Esophagus muscularis mucosa (tissue), 4 donors: ENCODE data around the gene SLC41A1. TPM values are rescaled to one million over a fixed set of nuclear protein-coding genes. Genes with fewer than 3 reads are reported as not detected.

Experiments used
- DNase-seq: peaks from one replicate; pipeline ENCODE4 v3.0.0-alpha.2; 2017; ENCODE audit errors: extremely low spot score
- H3K27ac ChIP-seq, 4 donors: fragments of 200-600 bp; sonication (generic); replicated peaks in 1 of 4; 1 replicate in 3 of 4; 2 replicates in 1 of 4; pipeline ENCODE4 v1.5.1; 2016 to 2019; ENCODE audit warnings: mild to moderate bottlenecking in 1 of 4
- H3K27me3 ChIP-seq, 4 donors: fragments of 200-600 bp; sonication (generic); one replicate each; pipeline versions ENCODE4 v1.5.1 to v1.6.0; 2016 to 2019
- H3K36me3 ChIP-seq, 4 donors: fragments of 200-600 bp; sonication (generic); one replicate each; pipeline ENCODE4 v1.5.1; 2016 to 2019
- H3K4me1 ChIP-seq, 4 donors: fragments of 200-600 bp; sonication (generic); one replicate each; pipeline ENCODE4 v1.5.1; 2016 to 2019
- H3K4me3 ChIP-seq, 4 donors: fragments of 200-600 bp; sonication (generic); 1 replicate in 2 of 4; 2 replicates in 2 of 4; pipeline ENCODE4 v1.5.1; 2016 to 2019; ENCODE audit warnings: mild to moderate bottlenecking in 4 of 4, moderate library complexity in 1 of 4
- H3K9me3 ChIP-seq, 4 donors: fragments of 200-600 bp; sonication (generic); 1 replicate in 3 of 4; 2 replicates in 1 of 4; pipeline ENCODE4 v1.5.1; 2016 to 2019
- CTCF ChIP-seq, 3 experiments: fragments of 200-600 bp in 2 of 3; fragments of 450-650 bp in 1 of 3; sonication (generic) in 2 of 3; IDR thresholded peaks; one replicate each; pipeline ENCODE4 v1.5.1; 2017 to 2019; ENCODE audit warnings: antibody characterized with exemption in 3 of 3, mild to moderate bottlenecking in 2 of 3, moderate library complexity in 1 of 3
- EP300 ChIP-seq: sonication (generic); formaldehyde crosslinking; IDR thresholded peaks from one replicate; pipeline ENCODE4 v1.6.1; 2017; ENCODE audit warnings: antibody characterized with exemption
- POLR2A ChIP-seq: fragments of 450-650 bp; IDR thresholded peaks from one replicate; pipeline ENCODE4 v1.6.1; 2017; ENCODE audit warnings: antibody characterized with exemption, moderate library complexity, mild to moderate bottlenecking, low read depth
- POLR2AphosphoS5 ChIP-seq, 2 donors: sonication (generic); formaldehyde crosslinking; IDR thresholded peaks; one replicate each; pipeline ENCODE4 v1.6.1; 2017; ENCODE audit warnings: antibody characterized with exemption in 2 of 2
- whole genome bisulfite sequencing: methylation state at CpG from one replicate; pipeline ENCODE4 v1.1.5; 2018; 5-methylcytosine and 5-hydroxymethylcytosine counted together
- intact Hi-C: fragments of 100-400 bp; cut with DNase I; formaldehyde crosslinking; loops from one replicate; pipeline ENCODE4 v1.15.1; 2023
- total RNA-seq, 4 donors: library from RNA; depleted of rRNA; stranded (reverse); fragments of >200 nt; gene quantifications; one replicate each; pipeline versions ENCODE4 v1.1.0 to v1.2.1, GENCODE V29; 2016

The SLC41A1 gene
- total RNA-seq, 4 donors from 2014 or later = 22.4 to 37.1 (median 30.6) TPM

DNA sequence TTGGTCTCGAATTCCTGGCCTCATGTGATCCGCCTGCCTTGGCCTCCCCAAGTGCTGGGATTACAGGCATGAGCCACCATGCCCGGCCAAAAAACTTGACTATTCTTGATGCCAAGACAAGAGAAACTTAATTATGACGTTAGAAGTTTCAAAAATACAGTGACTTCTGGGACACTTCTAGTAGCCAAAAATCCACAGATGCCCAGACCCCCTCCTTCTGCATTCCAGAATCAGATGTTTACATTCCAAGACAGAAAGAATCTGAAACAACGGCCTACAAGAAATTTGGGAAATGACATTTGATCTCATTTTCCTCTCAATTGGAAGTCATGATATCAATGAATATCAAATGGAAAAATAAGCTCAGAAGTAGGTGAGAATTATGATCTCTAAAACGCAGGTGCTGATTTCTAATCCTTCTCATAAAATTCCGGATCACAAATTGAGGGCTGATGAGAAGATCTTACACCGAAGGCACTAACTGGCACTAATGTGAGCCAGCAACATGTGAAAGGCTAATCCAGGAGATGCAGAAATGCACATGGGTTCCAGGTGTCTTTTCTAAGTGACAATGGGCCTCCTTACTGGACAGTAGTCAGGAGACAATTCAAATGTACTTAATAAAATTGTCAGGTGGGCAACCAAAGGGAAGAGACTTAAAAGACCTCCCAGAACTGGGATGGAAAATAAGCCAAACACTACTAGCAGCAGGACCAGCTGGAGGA lies 43.2 kb downstream of the SLC41A1 start:
- intact Hi-C loops = no loop called here
- H3K27ac ChIP-seq = peak overlapping the region; percentile 42 to 68 (median 65)
- DNase-seq = no peak
- 62% methylated on average over 8 of the region's 8 CpGs for WGBS
- H3K4me1 ChIP-seq = peaks cover 0 to 31% (median 28%) of the 10 kb centered on the region in 4 donors
- no peak overlapping the region for H3K4me3 ChIP-seq
- peak in 1 of 2 donors; percentile 16 for TF ChIP-seq POLR2AphosphoS5 (IDR thresholded peaks at IDR 0.05)
- TF ChIP-seq EP300 = no peak
- TF ChIP-seq CTCF (IDR thresholded peaks at IDR 0.05) = no peak
- TF ChIP-seq POLR2A = no peak
- H3K9me3 ChIP-seq = no peaks in the 10 kb centered on the region
- H3K27me3 ChIP-seq = no peaks in the 10 kb centered on the region
- H3K36me3 ChIP-seq = peaks cover 0 to 14% (median 6%) of the 10 kb centered on the region in 4 donors

DNA sequence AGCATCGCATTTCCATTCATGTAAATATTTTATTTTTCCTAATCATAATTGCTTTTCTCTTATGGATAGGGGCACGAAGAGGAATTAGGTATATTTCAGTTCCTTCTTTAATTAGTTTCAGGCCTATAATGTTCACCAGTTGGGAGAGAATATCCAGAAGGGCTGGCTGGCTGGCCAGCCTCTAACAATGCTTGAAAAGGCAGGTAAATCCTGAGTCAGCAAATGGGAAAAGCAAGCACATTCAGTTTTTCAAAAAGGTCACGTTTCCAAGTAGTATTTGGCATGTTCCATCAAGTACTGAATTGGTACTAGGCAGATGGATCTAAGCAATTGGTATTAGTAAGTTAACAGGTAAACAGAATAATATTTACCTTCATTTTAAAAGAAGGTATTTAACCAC lies 45.8 kb downstream of the SLC41A1 start:
- no peak for TF ChIP-seq POLR2A
- TF ChIP-seq CTCF (IDR thresholded peaks at IDR 0.05) = no peak
- TF ChIP-seq EP300 = no peak
- TF ChIP-seq POLR2AphosphoS5 (IDR thresholded peaks at IDR 0.05) = no peak
- Histone ChIP-seq H3K9me3 (no peaks in the 10 kb centered on the region), H3K4me1 (peaks cover 0 to 19% (median 18%) of the 10 kb centered on the region in 4 donors), H3K4me3 (no peak overlapping the region), H3K27me3 (no peaks in the 10 kb centered on the region), H3K27ac (no peak overlapping the region), H3K36me3 (peaks cover 0 to 14% (median 6%) of the 10 kb centered on the region in 4 donors)
- 85% methylated on average over 3 of the region's 3 CpGs for WGBS
- no peak for DNase-seq
- intact Hi-C loops = no loop called here

DNA sequence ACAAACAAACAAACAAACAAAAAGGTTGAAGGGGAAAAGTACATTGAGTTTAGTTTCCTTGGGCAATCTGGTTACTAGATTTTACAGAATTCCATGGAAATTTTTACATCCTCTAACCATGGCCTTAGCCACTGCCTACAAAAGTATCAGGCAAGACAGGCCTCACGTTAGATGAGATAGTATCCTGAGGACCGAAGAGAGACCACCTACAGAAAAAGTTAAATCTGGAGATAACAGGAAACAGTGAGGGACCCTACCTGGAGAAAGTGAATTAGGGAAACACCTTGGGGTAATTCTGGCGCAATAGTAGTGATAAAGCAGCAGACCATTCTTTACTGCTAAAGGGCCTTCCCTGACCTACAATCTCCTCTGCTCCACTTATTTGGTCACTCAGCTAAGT lies 46.4 kb downstream of the SLC41A1 start:
- intact Hi-C loops = no loop called here
- DNase-seq = no peak
- WGBS = 91% methylated on average over 3 of the region's 3 CpGs

GRCh38 chr1:205766038-205766437 lies 47.0 kb downstream of the SLC41A1 start:
- Histone ChIP-seq H3K27ac (no peak overlapping the region), H3K27me3 (no peaks in the 10 kb centered on the region), H3K9me3 (no peaks in the 10 kb centered on the region), H3K4me3 (no peak overlapping the region), H3K36me3 (peaks cover 0 to 14% (median 4%) of the 10 kb centered on the region in 4 donors), H3K4me1 (peaks cover 0 to 19% (median 18%) of the 10 kb centered on the region in 4 donors)
- intact Hi-C loops = no loop called here
- DNase-seq = no peak
- TF ChIP-seq EP300 (no peak), CTCF (IDR thresholded peaks at IDR 0.05) (no peak), POLR2A (no peak), POLR2AphosphoS5 (IDR thresholded peaks at IDR 0.05) (no peak)
- 73% methylated on average over 5 of the region's 5 CpGs for WGBS

More for the DNA sequence above, 46.4 kb downstream of the SLC41A1 start:
- Histone ChIP-seq H3K36me3 (peaks cover 0 to 14% (median 6%) of the 10 kb centered on the region in 4 donors), H3K27me3 (no peaks in the 10 kb centered on the region), H3K4me1 (peaks cover 0 to 19% (median 18%) of the 10 kb centered on the region in 4 donors), H3K27ac (no peak overlapping the region), H3K9me3 (no peaks in the 10 kb centered on the region), H3K4me3 (no peak overlapping the region)
- TF ChIP-seq POLR2A = no peak
- no peak for TF ChIP-seq POLR2AphosphoS5 (IDR thresholded peaks at IDR 0.05)
- TF ChIP-seq EP300 = no peak
- TF ChIP-seq CTCF (IDR thresholded peaks at IDR 0.05) = no peak
